Measurements from ENCODE around the gene PRPF31. TPM values are rescaled to one million over a fixed set of nuclear protein-coding genes. Genes with fewer than 3 reads are reported as not detected.

The PRPF31 gene
- polyA plus RNA-seq, 1 of the 3 experiments (the other 2 are of a cell fraction): 81.0 TPM

- Histone ChIP-seq H3K9ac (no peak overlapping the region), H2AFZ (ENCODE audit: low read depth) (no peak overlapping the region), H3K4me1 (ENCODE audit: control insufficient read depth in 1 of 2, insufficient read depth in 2 of 2, low read depth in 1 of 2, low read length in 1 of 2) (peaks cover 7 to 18% of the 10 kb centered on the region in 2 experiments; a peak in 2 of 4 replicates), H3K9me3 (no peaks in the 10 kb centered on the region), H3K9me2 (no peaks in the 10 kb centered on the region), H3K36me3 (replicated peaks in 1 of 2; ENCODE audit: control insufficient read depth in 1 of 2, insufficient read depth in 2 of 2, low read length in 1 of 2) (peaks cover 27 to 52% of the 10 kb centered on the region in 2 experiments), H4K20me1 (ENCODE audit: insufficient read depth) (no peaks in the 10 kb centered on the region), H3K27ac (ENCODE audit: low read depth in 2 of 2, low read length in 1 of 2) (no peak overlapping the region), H3K79me2 (ENCODE audit: insufficient read depth) (peaks cover 19% of the 10 kb centered on the region; the same call in 1 of the 2 replicates), H3K4me2 (no peak overlapping the region), H3F3A (replicated peaks; ENCODE audit: insufficient read depth) (peaks cover 16% of the 10 kb centered on the region), H3K27me3 (ENCODE audit: insufficient read depth) (no peaks in the 10 kb centered on the region), H3K4me3 (ENCODE audit: low read depth in 2 of 2, low read length in 1 of 2) (no peak overlapping the region)
- 100% methylated on average over 3 of the region's 3 CpGs for WGBS (ENCODE audit: low lambda C conversion rate)
- CTCF ChIA-PET: no interaction called here
- DNase-seq: no peak
- POLR2A ChIA-PET: no interaction called here
- no peak for TF ChIP-seq NFIC (IDR thresholded peaks at IDR 0.05; ENCODE audit: borderline replicate concordance)
- TF ChIP-seq YY1 (IDR thresholded peaks at IDR 0.05; ENCODE audit: low read depth): no peak
- TF ChIP-seq, protein P1, sequence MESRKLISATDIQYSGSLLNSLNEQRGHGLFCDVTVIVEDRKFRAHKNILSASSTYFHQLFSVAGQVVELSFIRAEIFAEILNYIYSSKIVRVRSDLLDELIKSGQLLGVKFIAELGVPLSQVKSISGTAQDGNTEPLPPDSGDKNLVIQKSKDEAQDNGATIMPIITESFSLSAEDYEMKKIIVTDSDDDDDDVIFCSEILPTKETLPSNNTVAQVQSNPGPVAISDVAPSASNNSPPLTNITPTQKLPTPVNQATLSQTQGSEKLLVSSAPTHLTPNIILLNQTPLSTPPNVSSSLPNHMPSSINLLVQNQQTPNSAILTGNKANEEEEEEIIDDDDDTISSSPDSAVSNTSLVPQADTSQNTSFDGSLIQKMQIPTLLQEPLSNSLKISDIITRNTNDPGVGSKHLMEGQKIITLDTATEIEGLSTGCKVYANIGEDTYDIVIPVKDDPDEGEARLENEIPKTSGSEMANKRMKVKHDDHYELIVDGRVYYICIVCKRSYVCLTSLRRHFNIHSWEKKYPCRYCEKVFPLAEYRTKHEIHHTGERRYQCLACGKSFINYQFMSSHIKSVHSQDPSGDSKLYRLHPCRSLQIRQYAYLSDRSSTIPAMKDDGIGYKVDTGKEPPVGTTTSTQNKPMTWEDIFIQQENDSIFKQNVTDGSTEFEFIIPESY (IDR thresholded peaks at IDR 0.05; ENCODE audit: borderline replicate concordance, low read depth): no peak
- TF ChIP-seq JUND (IDR thresholded peaks at IDR 0.05): no peak
- no peak for TF ChIP-seq MEF2A (IDR thresholded peaks at IDR 0.05; ENCODE audit: borderline replicate concordance, low read depth)
- TF ChIP-seq, protein P2, sequence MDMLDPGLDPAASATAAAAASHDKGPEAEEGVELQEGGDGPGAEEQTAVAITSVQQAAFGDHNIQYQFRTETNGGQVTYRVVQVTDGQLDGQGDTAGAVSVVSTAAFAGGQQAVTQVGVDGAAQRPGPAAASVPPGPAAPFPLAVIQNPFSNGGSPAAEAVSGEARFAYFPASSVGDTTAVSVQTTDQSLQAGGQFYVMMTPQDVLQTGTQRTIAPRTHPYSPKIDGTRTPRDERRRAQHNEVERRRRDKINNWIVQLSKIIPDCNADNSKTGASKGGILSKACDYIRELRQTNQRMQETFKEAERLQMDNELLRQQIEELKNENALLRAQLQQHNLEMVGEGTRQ (IDR thresholded peaks at IDR 0.05; ENCODE audit: borderline replicate concordance, low read depth, low read length): no peak
- no peak for TF ChIP-seq NRF1 (IDR thresholded peaks at IDR 0.05; ENCODE audit: low read depth, low read length)
- TF ChIP-seq FOSL2 (IDR thresholded peaks at IDR 0.05; ENCODE audit: borderline replicate concordance, low read depth): no peak
- no peak for TF ChIP-seq TEAD4 (IDR thresholded peaks at IDR 0.05; ENCODE audit: borderline replicate concordance, insufficient read depth)
- no peak for TF ChIP-seq RAD21 (IDR thresholded peaks at IDR 0.05; ENCODE audit: low read length)
- no peak for TF ChIP-seq CTCF (IDR thresholded peaks at IDR 0.05)
- no peak for TF ChIP-seq CHD2 (IDR thresholded peaks at IDR 0.05; ENCODE audit: low read length, partially characterized antibody)
- no peak for TF ChIP-seq USF1 (IDR thresholded peaks at IDR 0.05; ENCODE audit: borderline replicate concordance, low read depth)
- TF ChIP-seq SIN3A (IDR thresholded peaks at IDR 0.05; ENCODE audit: borderline replicate concordance, low read depth, low read length): no peak
- TF ChIP-seq FOXM1 (IDR thresholded peaks at IDR 0.05; ENCODE audit: low read depth): no peak
- no peak for TF ChIP-seq RXRA (IDR thresholded peaks at IDR 0.05; ENCODE audit: borderline replicate concordance, low read depth)
Measured at GRCh38 chr19:54156953-54157352, 41.4 kb downstream of the PRPF31 start.
